ENCODE results near the gene KCNH5. TPM values are rescaled to one million over a fixed set of nuclear protein-coding genes. Genes with fewer than 3 reads are reported as not detected.

KCNH5 gene
- polyA plus RNA-seq, 1 donor (not counting 4 experiments of a cell fraction or from before 2014, with no cell fraction given): 0.04 TPM

- peak overlapping the region; percentile 79 for H2AFZ ChIP-seq (ENCODE audit: control insufficient read depth, low read length)
- no peak overlapping the region for H3K27ac ChIP-seq (ENCODE audit: control insufficient read depth, insufficient read depth, low read length)
Measured at GRCh38 chr14:62665286-62665685, 380.0 kb downstream of the KCNH5 start.

GRCh38 chr14:62663456-62663821, 381.8 kb downstream of the KCNH5 start:
- H3K27ac ChIP-seq (ENCODE audit: control insufficient read depth, insufficient read depth, low read length): no peak overlapping the region
- no peak overlapping the region for H3K4me2 ChIP-seq (ENCODE audit: control insufficient read depth, extremely low read depth, insufficient read depth, low read depth, low read length)
- DNase-seq (ENCODE audit: low read depth, low spot score) (no peak), FAIRE-seq (no peak)
- H2AFZ ChIP-seq (ENCODE audit: control insufficient read depth, low read length): no peak overlapping the region
- H3K27me3 ChIP-seq (ENCODE audit: control insufficient read depth, extremely low read depth, insufficient read depth, low read length): no peaks in the 10 kb centered on the region
- H3K4me1 ChIP-seq (ENCODE audit: control insufficient read depth, extremely low read depth, insufficient read depth, low read length): peaks cover 7% of the 10 kb centered on the region
- TF ChIP-seq CTCF (optimal IDR thresholded peaks at IDR 0.05 in 1 of 3, IDR thresholded peaks at IDR 0.05 in 1 of 3, conservative IDR thresholded peaks at IDR 0.05 in 1 of 3; ENCODE audit: extremely low read depth in 1 of 3, insufficient read depth in 2 of 3, low read length in 3 of 3) (no peak), EZH2 (IDR thresholded peaks at IDR 0.05; ENCODE audit: low read length) (no peak)
- no peaks in the 10 kb centered on the region for H3K36me3 ChIP-seq (ENCODE audit: control insufficient read depth in 2 of 2, extremely low read depth in 1 of 2, insufficient read depth in 2 of 2, low read length in 2 of 2)
- no peak overlapping the region for H3K9ac ChIP-seq (ENCODE audit: control insufficient read depth, extremely low read depth, insufficient read depth, low read length)
- no peaks in the 10 kb centered on the region for H3K79me2 ChIP-seq (ENCODE audit: control insufficient read depth, insufficient read depth, low read length)
- no peaks in the 10 kb centered on the region for H3K9me1 ChIP-seq (ENCODE audit: control insufficient read depth, extremely low read depth, insufficient read depth, low read length)
- no peak overlapping the region for H3K4me3 ChIP-seq (ENCODE audit: control insufficient read depth in 2 of 3, extremely low read depth in 1 of 3, insufficient read depth in 2 of 3, low read depth in 1 of 3, low read length in 3 of 3)
- no peaks in the 10 kb centered on the region for H4K20me1 ChIP-seq (ENCODE audit: control insufficient read depth, extremely low read depth, insufficient read depth, low read length)
- no peaks in the 10 kb centered on the region for H3K9me3 ChIP-seq (ENCODE audit: control insufficient read depth, low read depth, low read length)
- dilution Hi-C loops (cut with MboI; ENCODE audit: extremely low pct_ligation_motif_present, low sequenced_read_pairs): no loop called here

More at GRCh38 chr14:62665286-62665685, 380.0 kb downstream of the KCNH5 start:
- Histone ChIP-seq H3K9ac (ENCODE audit: control insufficient read depth, extremely low read depth, insufficient read depth, low read length) (no peak overlapping the region), H3K4me1 (ENCODE audit: control insufficient read depth, extremely low read depth, insufficient read depth, low read length) (peaks cover 7% of the 10 kb centered on the region), H3K36me3 (ENCODE audit: control insufficient read depth in 2 of 2, extremely low read depth in 1 of 2, insufficient read depth in 2 of 2, low read length in 2 of 2) (no peaks in the 10 kb centered on the region), H3K4me3 (ENCODE audit: control insufficient read depth in 2 of 3, extremely low read depth in 1 of 3, insufficient read depth in 2 of 3, low read depth in 1 of 3, low read length in 3 of 3) (no peak overlapping the region), H3K79me2 (ENCODE audit: control insufficient read depth, insufficient read depth, low read length) (no peaks in the 10 kb centered on the region), H3K9me1 (ENCODE audit: control insufficient read depth, extremely low read depth, insufficient read depth, low read length) (no peaks in the 10 kb centered on the region), H4K20me1 (ENCODE audit: control insufficient read depth, extremely low read depth, insufficient read depth, low read length) (no peaks in the 10 kb centered on the region), H3K4me2 (ENCODE audit: control insufficient read depth, extremely low read depth, insufficient read depth, low read depth, low read length) (peak overlapping the region; percentile 51), H3K9me3 (ENCODE audit: control insufficient read depth, low read depth, low read length) (no peaks in the 10 kb centered on the region), H3K27me3 (ENCODE audit: control insufficient read depth, extremely low read depth, insufficient read depth, low read length) (no peaks in the 10 kb centered on the region)
- TF ChIP-seq EZH2 (IDR thresholded peaks at IDR 0.05; ENCODE audit: low read length) (no peak), CTCF (optimal IDR thresholded peaks at IDR 0.05 in 1 of 3, IDR thresholded peaks at IDR 0.05 in 1 of 3, conservative IDR thresholded peaks at IDR 0.05 in 1 of 3; ENCODE audit: extremely low read depth in 1 of 3, insufficient read depth in 2 of 3, low read length in 3 of 3) (no peak)
- FAIRE-seq (no peak), DNase-seq (ENCODE audit: low read depth, low spot score) (no peak)
- dilution Hi-C loops (cut with MboI; ENCODE audit: extremely low pct_ligation_motif_present, low sequenced_read_pairs): no loop called here

Measured in keratinocyte (primary cell).